Neutrophil (primary cell): ENCODE data around the gene NKAIN4.

Source experiments
- H3K27ac ChIP-seq: fragments of 200-600 bp; sonication (generic); 2 replicates; pipeline ENCODE4 v1.5.1; 2016; ENCODE audit warnings: mild to moderate bottlenecking, moderate library complexity
- H3K27me3 ChIP-seq: fragments of 200-600 bp; sonication (generic); 2 replicates; pipeline ENCODE4 v1.6.0; 2016; ENCODE audit warnings: mild to moderate bottlenecking
- H3K36me3 ChIP-seq: fragments of 200-600 bp; sonication (generic); 2 replicates; pipeline ENCODE4 v1.5.1; 2017
- H3K4me1 ChIP-seq, 2 experiments: fragments of 200-600 bp in 1 of 2; sonication (generic) in 1 of 2; 1 replicate in 1 of 2; 2 replicates in 1 of 2; pipeline versions ENCODE4 v1.5.1 to v1.6.1; 2013 to 2016; ENCODE audit warnings: low read depth in 1 of 2, low read length in 1 of 2, mild to moderate bottlenecking in 1 of 2, moderate library complexity in 1 of 2; ENCODE audit not compliant: control insufficient read depth in 1 of 2, insufficient read depth in 1 of 2
- H3K4me3 ChIP-seq, 2 experiments: fragments of 200-600 bp in 1 of 2; sonication (generic) in 1 of 2; 1 replicate in 1 of 2; 2 replicates in 1 of 2; pipeline ENCODE4 v1.5.1; 2013 to 2016; ENCODE audit warnings: low read depth in 1 of 2, low read length in 1 of 2, mild to moderate bottlenecking in 1 of 2, moderate library complexity in 1 of 2
- H3K9me3 ChIP-seq: fragments of 200-600 bp; sonication (generic); 2 replicates; pipeline ENCODE4 v1.5.1; 2016
- CTCF ChIP-seq: fragments of 200-600 bp; sonication (generic); IDR thresholded peaks from 2 replicates; pipeline ENCODE4 v1.5.1; 2016; ENCODE audit warnings: antibody characterized with exemption

The NKAIN4 gene

GRCh38 chr20:63291811-63292210 lies 37.5 kb upstream of the NKAIN4 start:
- no peak overlapping the region for H3K27ac ChIP-seq
- TF ChIP-seq CTCF, result no peak
- no peaks in the 10 kb centered on the region for H3K9me3 ChIP-seq
- peaks cover 48% of the 10 kb centered on the region for H3K27me3 ChIP-seq
- H3K4me1 ChIP-seq, result no peaks in the 10 kb centered on the region
- H3K36me3 ChIP-seq, result peaks cover 31% of the 10 kb centered on the region
- no peak overlapping the region for H3K4me3 ChIP-seq

GRCh38 chr20:63290677-63291472 lies 36.6 kb upstream of the NKAIN4 start:
- Histone ChIP-seq H3K4me3 (no peak overlapping the region), H3K27me3 (peaks cover 38% of the 10 kb centered on the region), H3K4me1 (no peaks in the 10 kb centered on the region), H3K36me3 (peaks cover 40% of the 10 kb centered on the region), H3K9me3 (no peaks in the 10 kb centered on the region), H3K27ac (no peak overlapping the region)
- TF ChIP-seq CTCF, result no peak

- Histone ChIP-seq H3K36me3 (peaks cover 47% of the 10 kb centered on the region), H3K9me3 (no peaks in the 10 kb centered on the region), H3K4me3 (no peak overlapping the region), H3K27ac (no peak overlapping the region), H3K4me1 (no peaks in the 10 kb centered on the region), H3K27me3 (peaks cover 32% of the 10 kb centered on the region)
- TF ChIP-seq CTCF, result no peak
Measured at GRCh38 chr20:63290136-63290676, 35.9 kb upstream of the NKAIN4 start.

GRCh38 chr20:63289311-63290135 lies 35.3 kb upstream of the NKAIN4 start:
- no peaks in the 10 kb centered on the region for H3K4me1 ChIP-seq
- H3K4me3 ChIP-seq, result no peak overlapping the region
- no peak for TF ChIP-seq CTCF
- peaks cover 53% of the 10 kb centered on the region for H3K36me3 ChIP-seq
- H3K9me3 ChIP-seq, result no peaks in the 10 kb centered on the region
- H3K27ac ChIP-seq, result no peak overlapping the region
- H3K27me3 ChIP-seq, result peaks cover 25% of the 10 kb centered on the region

GRCh38 chr20:63288581-63289251 lies 34.5 kb upstream of the NKAIN4 start:
- Histone ChIP-seq H3K4me3 (no peak overlapping the region), H3K9me3 (no peaks in the 10 kb centered on the region), H3K4me1 (no peaks in the 10 kb centered on the region), H3K27ac (no peak overlapping the region), H3K36me3 (peaks cover 59% of the 10 kb centered on the region), H3K27me3 (peaks cover 17% of the 10 kb centered on the region)
- no peak for TF ChIP-seq CTCF
